Measurements from ENCODE around the gene NRSN2.
"Not testable (repeated sequence)": the region's sequence is repeated elsewhere in the genome, so short reads cannot be mapped to it uniquely, and the experiment has no call there.

NRSN2 gene

DNA sequence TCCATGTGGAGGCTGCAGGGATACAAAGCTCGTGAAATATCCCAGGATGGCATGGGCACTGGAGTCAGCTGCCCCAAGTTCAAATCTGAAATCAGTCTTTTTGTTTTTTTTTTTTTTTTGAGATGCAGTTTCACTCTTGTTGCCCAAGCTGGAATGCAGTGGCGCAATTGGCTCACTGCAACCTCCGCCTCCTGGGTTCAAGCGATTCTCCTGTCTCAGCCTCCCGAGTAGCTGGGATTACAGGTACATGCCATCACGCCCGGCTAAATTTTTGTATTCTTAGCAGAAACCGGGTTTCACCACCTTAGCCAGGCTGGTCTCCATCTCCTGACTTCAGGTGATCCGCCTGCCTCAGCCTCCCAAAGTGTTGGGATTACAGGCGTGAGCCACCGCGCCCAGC, 30.7 kb downstream of the NRSN2 start:
- not testable (repeated sequence) for DNase-seq

DNA sequence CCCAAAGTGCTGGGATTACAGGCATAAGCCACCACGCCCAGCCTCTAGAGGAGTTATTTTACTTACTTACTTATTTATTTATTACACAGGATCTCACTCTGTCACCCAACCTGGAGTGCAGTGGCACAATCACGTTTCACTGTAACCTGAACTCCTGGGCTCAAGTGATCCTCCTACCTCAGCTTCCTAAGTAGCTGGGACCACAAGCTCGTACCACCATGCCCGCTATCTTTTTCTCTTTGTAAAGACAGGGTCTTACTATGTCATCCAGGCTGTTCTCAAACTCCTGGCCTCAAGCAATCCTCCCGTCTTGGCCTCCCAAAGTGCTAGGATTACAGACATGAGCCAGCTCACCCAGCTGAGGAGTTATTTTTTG, 32.0 kb downstream of the NRSN2 start:
- no peak for DNase-seq

DNA sequence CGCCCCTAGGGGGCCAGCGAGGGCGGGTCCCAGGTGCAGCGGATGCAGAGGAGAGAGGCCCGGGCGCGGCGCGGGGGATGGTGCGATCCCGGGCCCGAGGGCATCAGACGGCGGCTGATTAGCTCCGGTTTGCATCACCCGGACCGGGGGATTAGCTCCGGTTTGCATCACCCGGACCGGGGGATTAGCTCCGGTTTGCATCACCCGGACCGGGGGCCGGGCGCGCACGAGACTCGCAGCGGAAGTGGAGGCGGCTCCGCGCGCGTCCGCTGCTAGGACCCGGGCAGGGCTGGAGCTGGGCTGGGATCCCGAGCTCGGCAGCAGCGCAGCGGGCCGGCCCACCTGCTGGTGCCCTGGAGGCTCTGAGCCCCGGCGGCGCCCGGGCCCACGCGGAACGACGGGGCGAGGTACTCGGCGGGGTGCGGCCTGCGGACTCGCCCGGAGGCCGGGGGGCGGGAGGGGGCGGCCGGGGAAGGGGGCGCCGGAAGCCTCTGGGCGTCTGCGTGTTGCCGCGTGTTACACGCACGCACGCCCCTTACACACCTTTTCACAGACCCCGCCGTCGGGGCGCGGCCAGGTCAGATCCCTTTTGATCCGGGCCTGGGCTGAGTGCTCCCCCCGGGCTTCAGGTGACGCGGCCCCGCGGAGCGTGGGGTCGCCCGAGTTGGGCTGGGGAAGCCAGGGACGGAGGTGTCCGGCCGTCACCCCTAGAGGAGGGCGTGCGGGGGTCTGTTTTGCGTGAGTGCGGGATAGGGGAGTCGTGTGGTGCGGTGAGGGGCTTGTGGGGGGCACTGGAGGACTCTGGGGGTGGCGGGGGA, 34.1 kb downstream of the NRSN2 start:
- DNase-seq = peak; percentile 70

DNA sequence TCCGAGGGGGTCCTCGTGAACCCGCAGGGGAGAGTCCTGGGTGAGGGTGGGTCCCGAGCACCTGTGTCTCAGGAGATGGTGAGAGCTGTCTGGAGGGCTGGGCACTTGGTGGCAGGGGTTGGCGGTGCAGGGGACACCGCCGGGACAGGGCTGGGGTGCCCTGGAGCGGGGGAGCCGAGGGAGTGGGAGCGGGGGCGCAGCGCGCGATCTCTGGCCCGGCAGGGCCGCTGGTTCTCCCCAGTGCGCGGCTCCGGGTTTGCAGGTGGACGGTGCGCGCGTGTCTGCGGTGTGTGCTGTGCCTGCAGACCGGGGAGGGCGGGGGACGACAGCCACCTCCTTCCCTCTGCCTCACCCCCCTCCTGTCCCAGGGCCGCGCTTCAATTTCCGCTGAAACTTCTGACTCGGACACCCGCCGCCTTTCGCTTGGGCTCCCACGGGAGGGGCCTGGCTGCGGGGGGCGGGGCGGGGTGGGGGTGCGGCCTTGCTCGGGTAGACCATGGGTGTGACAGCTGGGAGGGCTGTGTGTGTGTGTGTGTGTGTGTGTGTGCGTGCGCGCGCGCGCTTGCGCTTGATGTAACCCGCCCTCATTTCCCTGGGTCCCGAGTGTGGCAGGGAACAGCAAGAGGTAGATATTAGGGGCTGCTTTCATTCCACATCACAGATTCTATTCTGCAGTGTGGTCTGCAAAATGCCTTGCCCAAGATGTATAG, 34.8 kb downstream of the NRSN2 start:
- peak; percentile 74 for DNase-seq

DNA sequence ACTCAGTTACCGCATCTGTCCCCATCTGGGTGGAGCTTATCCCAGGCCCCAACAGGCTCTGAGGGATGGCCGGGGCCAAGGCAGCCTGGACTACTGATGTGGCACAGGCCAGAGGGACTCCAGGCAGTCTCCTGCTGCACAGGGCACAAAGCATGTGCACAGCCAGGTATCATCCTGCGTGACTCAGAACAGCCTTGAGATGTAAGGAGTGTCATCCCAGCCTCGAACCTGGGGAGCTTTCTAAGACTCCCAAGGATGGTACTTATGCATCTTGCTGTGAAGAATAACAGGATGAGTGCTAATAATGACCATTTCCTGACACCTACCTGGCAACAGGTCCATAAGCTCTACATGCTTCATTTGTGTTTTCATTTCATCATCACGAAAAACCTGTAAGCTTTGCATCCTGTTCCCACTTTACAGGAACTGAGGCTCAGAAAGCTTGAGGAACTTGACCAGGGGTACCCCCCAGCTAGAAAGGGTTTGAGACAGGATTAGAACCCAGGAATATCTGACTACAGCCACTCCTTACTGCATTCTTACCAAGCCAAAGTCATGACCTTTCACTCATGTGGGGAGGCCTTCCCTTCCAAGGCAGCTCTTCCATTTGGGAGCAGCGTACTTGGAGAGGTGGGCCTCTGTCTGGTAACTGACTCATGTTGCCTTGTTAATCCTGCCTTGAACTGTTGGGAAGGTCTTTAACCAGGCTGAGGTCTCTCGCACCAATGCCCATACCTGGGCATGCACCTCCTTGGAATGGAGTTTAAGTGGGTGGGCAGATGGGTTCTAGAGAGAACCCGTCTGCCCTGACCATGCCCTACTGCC, 35.6 kb downstream of the NRSN2 start:
- no peak for DNase-seq

DNA sequence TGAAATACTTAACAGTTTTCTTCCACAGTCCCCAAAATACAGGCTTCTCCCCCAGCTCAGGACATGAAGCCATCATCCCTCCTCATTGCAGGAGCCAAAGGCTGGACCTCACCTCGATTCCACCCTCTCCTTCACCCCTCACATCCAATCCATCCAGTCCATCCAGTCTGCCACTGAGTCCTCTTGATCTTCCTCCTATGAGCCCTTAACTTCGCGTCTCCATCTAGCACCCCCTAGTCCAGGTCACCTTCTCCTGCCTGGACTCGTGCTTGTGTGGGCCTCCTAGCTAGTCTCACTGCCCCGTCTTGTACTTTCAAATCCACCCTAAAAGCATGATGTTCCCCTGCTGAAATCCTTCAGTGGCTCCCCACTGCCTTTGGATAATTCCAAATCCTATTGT, 37.0 kb downstream of the NRSN2 start:
- DNase-seq = no peak

DNA sequence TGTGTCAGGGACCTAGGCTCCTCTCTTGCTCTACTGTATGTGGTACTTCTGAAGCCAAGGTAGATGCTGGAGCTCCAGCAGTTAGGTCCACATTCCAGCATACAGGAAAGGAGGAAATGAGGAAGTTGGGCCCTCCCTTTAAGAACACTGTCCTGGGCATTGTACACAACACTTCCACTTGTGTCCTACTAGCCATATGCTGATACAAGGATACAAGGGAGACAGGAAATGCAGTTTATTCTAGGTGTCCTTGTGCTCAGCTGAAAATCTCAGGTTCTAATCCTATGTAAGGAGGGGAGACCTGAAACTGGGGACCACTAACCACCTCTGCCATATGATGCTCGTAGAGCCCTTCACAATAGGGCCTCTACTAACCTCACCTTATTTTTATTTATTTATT, 37.8 kb downstream of the NRSN2 start:
- no peak for DNase-seq

DNA sequence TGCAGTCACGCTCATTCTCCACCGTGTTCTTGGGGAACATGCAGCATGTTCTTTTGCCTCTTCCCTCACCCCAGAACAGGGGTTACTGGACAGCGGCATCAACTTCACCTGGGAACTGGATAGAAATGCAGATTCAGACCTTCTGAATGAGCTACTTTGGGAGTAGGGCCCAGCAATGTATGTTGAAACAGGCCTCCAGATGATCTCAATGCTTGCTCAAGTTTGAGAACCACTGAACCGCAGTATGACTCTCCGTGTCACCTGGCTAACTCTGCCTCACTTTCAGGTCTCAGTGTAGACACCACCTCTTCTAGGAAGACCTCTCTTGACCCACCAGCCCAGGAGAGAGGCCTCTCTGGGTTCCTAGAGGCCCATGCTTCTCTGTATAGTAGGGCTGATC, 38.5 kb downstream of the NRSN2 start:
- DNase-seq = no peak

DNA sequence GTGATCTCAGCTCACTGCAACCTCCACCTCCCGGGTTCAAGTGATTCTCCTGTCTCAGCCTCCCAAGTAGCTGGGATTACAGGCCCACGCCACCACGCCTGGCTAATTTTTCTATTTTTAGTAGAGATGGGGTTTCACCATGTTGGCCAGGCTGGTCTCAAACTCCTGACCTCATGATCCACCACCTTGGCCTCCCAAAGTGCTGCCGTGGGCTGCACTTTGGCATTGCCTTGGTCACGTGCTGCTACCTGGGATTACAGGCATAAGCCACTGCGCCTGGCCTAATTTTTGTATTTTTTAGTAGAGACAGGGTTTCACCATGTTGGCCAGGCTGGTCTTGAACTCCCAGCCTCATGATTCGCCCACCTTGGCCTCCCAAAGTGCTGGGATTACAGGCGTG, 39.7 kb downstream of the NRSN2 start:
- not testable (repeated sequence) for DNase-seq

DNA sequence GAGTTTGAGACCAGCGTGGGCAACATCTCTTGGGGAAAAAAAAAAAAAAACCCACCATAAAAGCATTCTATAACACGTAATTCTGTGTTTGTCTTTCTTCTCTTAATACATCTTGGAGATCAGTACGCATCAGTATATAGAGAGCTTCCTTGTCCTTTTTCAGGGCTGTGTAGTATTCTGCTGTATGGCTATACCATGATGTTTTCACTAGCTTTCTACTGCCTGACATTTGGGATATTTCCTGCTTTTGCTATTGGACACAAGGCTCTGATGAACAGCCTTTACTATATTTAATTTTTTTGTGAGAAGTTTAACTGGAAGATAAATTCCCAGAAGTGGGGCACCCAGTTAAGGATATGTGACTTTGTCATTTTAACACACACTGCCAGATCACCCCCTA, 40.6 kb downstream of the NRSN2 start:
- no peak for DNase-seq

DNA sequence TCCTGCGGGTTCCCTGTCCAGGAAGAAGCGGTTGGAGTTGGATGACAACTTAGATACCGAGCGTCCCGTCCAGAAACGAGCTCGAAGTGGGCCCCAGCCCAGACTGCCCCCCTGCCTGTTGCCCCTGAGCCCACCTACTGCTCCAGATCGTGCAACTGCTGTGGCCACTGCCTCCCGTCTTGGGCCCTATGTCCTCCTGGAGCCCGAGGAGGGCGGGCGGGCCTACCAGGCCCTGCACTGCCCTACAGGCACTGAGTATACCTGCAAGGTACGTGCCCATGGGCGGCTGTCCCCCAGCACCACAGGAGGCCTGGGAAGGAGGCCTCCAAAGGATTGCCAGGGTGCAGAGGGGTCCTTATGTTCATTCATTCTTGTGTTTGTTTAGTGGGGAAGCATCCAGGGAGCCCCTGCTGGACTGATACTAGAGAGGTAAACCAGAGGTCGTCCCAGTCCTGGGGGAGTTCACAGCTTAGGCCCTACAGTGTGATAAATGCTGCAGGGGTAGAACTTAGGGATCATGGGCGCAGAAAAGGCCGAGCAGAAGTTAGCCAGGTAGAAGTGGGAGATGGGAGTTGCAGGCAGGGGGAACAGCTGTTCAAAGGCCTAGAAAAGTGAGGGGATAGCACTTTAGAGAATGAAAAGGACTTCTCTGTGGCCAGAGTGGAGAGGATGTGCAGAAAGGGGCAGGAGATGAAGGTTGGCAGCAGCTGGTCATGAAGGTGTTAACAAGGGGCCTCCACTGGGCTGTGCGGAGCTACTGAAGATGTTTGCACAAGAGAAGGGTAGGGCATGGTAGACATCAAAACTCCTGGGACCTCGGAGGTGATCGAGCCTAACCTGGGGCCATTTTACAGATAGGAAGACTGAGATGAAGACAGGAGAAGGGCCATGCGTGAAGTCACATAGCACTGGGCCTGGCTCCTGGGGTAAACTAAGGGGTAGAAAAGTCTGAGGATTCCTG, 41.4 kb downstream of the NRSN2 start:
- DNase-seq = no peak

DNA sequence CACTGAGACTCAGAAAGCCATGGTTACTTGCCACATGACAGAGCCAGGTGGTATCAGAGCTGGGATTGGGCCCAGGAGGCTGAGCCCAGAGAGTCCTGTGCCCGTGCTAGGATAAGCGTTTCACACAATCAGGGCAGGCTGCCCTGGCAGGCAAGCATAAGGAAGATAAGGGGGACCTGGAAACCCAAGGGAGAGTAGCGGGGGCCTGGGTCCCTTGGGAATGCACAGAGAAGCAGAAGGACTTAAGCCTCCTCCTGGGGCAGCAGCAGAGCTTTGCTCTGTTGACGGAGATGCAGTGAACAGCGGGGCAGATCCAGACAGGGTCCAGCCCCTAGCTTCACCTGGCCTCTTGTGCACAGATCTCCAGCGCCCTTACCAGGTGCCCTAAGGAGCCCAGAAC, 42.3 kb downstream of the NRSN2 start:
- DNase-seq = no peak

DNA sequence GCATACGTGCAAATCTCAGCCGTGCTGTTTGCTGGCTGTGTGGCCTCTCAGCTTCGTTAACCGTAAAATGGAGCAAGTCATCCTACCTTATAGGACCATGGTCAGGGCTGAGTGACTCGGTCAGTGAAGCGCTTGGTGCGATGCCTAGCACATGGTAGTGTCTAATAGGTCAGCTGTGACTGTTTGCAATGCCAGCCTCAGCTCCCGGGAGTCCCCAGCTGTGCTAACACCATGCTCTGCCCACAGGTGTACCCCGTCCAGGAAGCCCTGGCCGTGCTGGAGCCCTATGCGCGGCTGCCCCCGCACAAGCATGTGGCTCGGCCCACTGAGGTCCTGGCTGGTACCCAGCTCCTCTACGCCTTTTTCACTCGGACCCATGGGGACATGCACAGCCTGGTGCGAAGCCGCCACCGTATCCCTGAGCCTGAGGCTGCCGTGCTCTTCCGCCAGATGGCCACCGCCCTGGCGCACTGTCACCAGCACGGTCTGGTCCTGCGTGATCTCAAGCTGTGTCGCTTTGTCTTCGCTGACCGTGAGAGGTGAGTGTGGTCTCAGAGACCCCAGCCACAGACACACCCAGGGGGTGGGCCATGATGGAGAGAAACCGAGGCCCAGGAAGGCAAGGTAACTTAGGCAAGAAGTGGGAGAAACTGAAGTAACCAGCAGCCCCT, 44.3 kb downstream of the NRSN2 start:
- DNase-seq = no peak

DNA sequence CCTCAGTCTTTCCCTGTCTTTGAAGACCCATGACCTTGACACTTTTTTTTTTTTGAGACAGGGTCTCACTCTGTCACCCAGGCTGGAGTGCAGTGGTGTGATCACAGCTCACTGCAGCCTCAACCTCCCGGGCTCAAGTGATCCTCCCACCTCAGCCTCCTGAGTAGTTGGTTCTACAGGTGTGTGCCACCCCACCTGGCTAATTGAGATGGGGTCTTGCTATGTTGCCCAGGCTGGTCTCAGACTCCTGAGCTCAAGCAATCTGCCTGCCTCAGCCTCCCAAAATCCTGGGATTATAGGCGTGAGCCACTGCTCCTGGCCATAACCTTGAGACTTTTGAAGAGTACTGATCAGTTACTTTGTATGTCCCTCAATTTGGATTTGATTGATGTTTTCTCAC, 46.4 kb downstream of the NRSN2 start:
- DNase-seq = not testable (repeated sequence)

DNA sequence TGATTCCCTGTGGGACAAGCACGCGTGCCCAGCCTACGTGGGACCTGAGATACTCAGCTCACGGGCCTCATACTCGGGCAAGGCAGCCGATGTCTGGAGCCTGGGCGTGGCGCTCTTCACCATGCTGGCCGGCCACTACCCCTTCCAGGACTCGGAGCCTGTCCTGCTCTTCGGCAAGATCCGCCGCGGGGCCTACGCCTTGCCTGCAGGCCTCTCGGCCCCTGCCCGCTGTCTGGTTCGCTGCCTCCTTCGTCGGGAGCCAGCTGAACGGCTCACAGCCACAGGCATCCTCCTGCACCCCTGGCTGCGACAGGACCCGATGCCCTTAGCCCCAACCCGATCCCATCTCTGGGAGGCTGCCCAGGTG, 49.3 kb downstream of the NRSN2 start:
- no peak for DNase-seq

DNA sequence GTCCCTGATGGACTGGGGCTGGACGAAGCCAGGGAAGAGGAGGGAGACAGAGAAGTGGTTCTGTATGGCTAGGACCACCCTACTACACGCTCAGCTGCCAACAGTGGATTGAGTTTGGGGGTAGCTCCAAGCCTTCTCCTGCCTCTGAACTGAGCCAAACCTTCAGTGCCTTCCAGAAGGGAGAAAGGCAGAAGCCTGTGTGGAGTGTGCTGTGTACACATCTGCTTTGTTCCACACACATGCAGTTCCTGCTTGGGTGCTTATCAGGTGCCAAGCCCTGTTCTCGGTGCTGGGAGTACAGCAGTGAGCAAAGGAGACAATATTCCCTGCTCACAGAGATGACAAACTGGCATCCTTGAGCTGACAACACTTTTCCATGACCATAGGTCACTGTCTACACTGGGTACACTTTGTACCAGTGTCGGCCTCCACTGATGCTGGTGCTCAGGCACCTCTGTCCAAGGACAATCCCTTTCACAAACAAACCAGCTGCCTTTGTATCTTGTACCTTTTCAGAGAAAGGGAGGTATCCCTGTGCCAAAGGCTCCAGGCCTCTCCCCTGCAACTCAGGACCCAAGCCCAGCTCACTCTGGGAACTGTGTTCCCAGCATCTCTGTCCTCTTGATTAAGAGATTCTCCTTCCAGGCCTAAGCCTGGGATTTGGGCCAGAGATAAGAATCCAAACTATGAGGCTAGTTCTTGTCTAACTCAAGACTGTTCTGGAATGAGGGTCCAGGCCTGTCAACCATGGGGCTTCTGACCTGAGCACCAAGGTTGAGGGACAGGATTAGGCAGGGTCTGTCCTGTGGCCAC, 49.9 kb downstream of the NRSN2 start:
- no peak for DNase-seq

DNA sequence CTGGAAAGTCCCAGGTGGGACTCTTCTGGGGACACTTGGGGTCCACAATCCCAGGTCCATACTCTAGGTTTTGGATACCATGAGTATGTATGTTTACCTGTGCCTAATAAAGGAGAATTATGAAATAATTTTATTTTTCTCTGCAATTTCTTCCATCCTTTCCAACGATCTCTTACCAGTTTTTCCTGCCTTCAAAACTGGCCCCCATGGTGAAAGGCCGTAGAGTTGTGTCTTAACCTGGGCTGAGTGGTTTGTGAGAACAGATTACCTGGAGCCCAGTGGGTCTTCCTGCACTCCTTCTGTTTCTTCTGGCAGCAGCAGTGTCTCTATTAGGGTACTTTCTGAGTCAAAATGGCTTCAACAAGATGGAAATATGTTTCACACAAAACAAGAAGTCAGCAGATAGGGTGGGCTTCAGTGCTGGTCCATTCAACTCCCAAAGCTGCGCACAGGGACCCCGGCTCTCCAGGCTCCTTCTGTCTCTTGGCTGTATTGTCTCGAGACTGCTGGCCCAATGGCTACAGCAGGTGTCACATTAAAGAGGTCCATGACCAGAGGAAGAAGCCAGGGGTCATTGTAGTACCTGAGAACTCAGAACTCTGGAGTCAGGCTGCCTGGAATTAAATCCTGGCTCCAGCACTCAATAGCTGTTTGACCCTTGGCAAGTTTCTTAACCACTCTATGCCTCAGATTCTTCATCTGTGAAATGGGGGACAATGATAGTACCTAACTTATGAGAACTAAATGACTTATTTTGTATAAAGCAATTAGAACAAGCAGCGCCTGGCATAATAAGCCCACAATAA, 50.7 kb downstream of the NRSN2 start:
- no peak for DNase-seq

DNA sequence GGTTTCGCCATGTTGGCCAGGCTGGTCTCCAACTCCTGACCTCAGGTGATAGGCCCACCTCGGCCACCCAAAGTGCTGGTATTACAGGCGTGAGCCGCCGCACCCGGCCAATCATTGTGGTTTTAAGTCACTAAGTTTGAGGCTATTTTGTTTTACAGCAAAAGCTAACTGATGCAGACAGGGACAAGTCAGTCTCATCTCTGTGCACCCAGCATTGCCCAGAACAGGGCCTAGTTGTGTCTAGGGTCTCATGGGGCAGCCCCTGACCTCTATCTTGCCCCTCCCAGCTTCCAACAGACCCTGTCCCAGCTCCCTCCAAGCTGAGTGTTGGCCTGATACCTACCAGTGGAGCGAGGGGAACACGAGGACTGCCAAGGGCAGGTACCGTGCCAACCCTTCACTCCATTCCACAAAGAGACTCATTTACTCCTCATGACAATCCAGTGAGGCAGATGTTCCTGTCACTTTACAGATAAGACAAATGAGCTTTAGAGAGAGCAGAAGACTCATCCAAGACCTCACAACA, 52.3 kb downstream of the NRSN2 start:
- no peak for DNase-seq

DNA sequence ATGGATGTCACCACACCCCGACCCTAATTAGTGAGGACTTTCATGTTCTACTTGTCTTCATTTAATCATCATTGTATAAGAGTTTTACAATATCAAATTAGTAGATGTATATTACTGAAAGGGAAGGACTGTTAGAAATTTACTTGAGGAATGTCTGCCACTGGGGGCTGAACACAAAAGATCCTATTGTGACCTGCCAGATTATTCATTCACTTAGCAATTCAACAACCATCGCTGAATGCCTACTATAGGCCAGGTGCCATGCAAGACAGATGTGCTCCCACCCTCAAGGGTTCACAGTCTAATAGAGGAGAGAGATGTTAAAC, 53.2 kb downstream of the NRSN2 start:
- no peak for DNase-seq
